Liver (tissue), 3 donors: ENCODE measurements around the gene HEYL.

Experiments used
- SP1 ChIP-seq: IDR thresholded peaks from 2 replicates; pipeline ENCODE4 v1.6.1; 2018; ENCODE audit warnings: antibody characterized with exemption, mild to moderate bottlenecking
- TF ChIP-seq, protein P1 (sequence below): fragments of 150-350 bp; IDR thresholded peaks from 2 replicates; pipeline ENCODE4 v1.5.1; 2017; ENCODE audit warnings: improper control_type of control experiment, low read depth, low read length; ENCODE audit not compliant: missing input control
- TF ChIP-seq, protein P2 (sequence below): IDR thresholded peaks from 2 replicates; pipeline ENCODE4 v1.6.1; 2016; ENCODE audit warnings: antibody characterized with exemption
- TF ChIP-seq, protein P3 (sequence below): IDR thresholded peaks from 2 replicates; pipeline ENCODE4 v1.6.1; 2016; ENCODE audit warnings: antibody characterized with exemption, mild to moderate bottlenecking
- donor health status: healthy.
- donor health status: healthy.

DNA sequence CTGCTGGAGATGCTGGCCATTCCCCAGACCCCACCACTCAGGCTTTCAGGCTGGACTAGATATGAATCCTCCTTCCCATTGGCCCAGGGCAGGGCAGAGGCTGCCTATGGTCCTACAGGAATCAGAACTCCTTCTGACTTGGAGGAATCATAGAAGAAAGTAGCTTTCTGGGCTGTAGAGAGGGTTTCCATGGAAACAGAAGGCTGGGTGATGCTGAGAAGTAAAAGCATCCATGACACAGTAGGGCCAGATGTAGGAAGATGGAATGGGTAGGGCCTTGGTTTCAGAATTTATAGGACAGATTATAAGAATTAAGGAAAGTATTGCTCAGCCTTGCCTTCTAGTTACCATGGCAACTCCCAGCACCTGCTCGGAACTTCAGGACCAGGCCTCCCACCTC, 23.4 kb upstream of the HEYL start:
- TF ChIP-seq, protein P1, sequence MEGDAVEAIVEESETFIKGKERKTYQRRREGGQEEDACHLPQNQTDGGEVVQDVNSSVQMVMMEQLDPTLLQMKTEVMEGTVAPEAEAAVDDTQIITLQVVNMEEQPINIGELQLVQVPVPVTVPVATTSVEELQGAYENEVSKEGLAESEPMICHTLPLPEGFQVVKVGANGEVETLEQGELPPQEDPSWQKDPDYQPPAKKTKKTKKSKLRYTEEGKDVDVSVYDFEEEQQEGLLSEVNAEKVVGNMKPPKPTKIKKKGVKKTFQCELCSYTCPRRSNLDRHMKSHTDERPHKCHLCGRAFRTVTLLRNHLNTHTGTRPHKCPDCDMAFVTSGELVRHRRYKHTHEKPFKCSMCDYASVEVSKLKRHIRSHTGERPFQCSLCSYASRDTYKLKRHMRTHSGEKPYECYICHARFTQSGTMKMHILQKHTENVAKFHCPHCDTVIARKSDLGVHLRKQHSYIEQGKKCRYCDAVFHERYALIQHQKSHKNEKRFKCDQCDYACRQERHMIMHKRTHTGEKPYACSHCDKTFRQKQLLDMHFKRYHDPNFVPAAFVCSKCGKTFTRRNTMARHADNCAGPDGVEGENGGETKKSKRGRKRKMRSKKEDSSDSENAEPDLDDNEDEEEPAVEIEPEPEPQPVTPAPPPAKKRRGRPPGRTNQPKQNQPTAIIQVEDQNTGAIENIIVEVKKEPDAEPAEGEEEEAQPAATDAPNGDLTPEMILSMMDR = no peak
- TF ChIP-seq, protein P2, sequence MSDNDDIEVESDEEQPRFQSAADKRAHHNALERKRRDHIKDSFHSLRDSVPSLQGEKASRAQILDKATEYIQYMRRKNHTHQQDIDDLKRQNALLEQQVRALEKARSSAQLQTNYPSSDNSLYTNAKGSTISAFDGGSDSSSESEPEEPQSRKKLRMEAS = no peak
- TF ChIP-seq, protein P3, sequence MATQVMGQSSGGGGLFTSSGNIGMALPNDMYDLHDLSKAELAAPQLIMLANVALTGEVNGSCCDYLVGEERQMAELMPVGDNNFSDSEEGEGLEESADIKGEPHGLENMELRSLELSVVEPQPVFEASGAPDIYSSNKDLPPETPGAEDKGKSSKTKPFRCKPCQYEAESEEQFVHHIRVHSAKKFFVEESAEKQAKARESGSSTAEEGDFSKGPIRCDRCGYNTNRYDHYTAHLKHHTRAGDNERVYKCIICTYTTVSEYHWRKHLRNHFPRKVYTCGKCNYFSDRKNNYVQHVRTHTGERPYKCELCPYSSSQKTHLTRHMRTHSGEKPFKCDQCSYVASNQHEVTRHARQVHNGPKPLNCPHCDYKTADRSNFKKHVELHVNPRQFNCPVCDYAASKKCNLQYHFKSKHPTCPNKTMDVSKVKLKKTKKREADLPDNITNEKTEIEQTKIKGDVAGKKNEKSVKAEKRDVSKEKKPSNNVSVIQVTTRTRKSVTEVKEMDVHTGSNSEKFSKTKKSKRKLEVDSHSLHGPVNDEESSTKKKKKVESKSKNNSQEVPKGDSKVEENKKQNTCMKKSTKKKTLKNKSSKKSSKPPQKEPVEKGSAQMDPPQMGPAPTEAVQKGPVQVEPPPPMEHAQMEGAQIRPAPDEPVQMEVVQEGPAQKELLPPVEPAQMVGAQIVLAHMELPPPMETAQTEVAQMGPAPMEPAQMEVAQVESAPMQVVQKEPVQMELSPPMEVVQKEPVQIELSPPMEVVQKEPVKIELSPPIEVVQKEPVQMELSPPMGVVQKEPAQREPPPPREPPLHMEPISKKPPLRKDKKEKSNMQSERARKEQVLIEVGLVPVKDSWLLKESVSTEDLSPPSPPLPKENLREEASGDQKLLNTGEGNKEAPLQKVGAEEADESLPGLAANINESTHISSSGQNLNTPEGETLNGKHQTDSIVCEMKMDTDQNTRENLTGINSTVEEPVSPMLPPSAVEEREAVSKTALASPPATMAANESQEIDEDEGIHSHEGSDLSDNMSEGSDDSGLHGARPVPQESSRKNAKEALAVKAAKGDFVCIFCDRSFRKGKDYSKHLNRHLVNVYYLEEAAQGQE = no peak
- TF ChIP-seq SP1 = no peak
